Measurements from ENCODE around the gene AGBL3. TPM values are rescaled to one million over a fixed set of nuclear protein-coding genes. Genes with fewer than 3 reads are reported as not detected.

Gene AGBL3
- total and polyA plus RNA-seq, 9 of the 15 experiments (the other 6 are each of a cell fraction or from before 2014, with no cell fraction given): 0.54 to 2.9 (median 1.7) TPM

- WGBS (ENCODE audit: insufficient coverage, low coverage, missing lambda C conversion rate): 45% methylated on average over 13 of the region's 13 CpGs
- no peaks in the 10 kb centered on the region for H3K9me1 ChIP-seq (ENCODE audit: control insufficient read depth, insufficient read depth, low read length)
- no TSS peak for BruUV-seq (replicated peaks)
- ChIA-PET POLR2A (interaction anchor here (1.9 to 2.9 kb wide), 2 partner anchors 7 to 10 kb away, joined by 6 to 10 read pairs; partner anchors contain the start of gene CYREN), CTCF (ENCODE audit: low intra/inter-chr PET ratio) (interaction anchor here (0.6 kb wide), 1 partner anchor 193 kb away, joined by 3 read pairs; no protein-coding TSS in a partner anchor)
- intact Hi-C loops (cut with micrococcal nuclease) (loop anchor here (10.0 kb wide), 1 partner anchor 304 kb away; no protein-coding TSS in a partner anchor), in situ Hi-C loops (cut with MboI) (no loop called here)
- no peaks in the 10 kb centered on the region for H3K36me3 ChIP-seq (ENCODE audit: control insufficient read depth, insufficient read depth, low read length)
- H3K4me2 ChIP-seq (ENCODE audit: insufficient read depth, low read length): no peak overlapping the region
- H3K27me3 ChIP-seq (ENCODE audit: control insufficient read depth in 2 of 2, insufficient read depth in 2 of 2, low read length in 2 of 2): no peaks in the 10 kb centered on the region
- H3K27ac ChIP-seq (ENCODE audit: extremely low read depth, low read depth, low read length): no peak overlapping the region
- H3K79me2 ChIP-seq (ENCODE audit: control insufficient read depth, insufficient read depth, low read length): no peaks in the 10 kb centered on the region
- no peak overlapping the region for H3K9ac ChIP-seq (ENCODE audit: insufficient read depth in 1 of 2, low read depth in 2 of 2, low read length in 2 of 2)
- peaks cover 20% of the 10 kb centered on the region for H3K9me3 ChIP-seq (replicated peaks; ENCODE audit: control insufficient read depth, insufficient read depth, low read depth, low read length)
- no peak for DNase-seq (ENCODE audit: extremely low read depth in 1 of 4, low spot score in 3 of 4)
- FAIRE-seq: no peak
- H2AFZ ChIP-seq (ENCODE audit: low read depth, low read length): no peak overlapping the region
- no peak overlapping the region for H3K4me3 ChIP-seq
- ATAC-seq: no peak
- TF ChIP-seq MTA1 (IDR thresholded peaks at IDR 0.05; ENCODE audit: borderline replicate concordance): no peak
- no peak for TF ChIP-seq SRSF3 (IDR thresholded peaks at IDR 0.05; ENCODE audit: insufficient read depth, low read length)
- TF ChIP-seq HMG20A (CRISPR knock-in tag; conservative IDR thresholded peaks at IDR 0.05): no peak
- TF ChIP-seq ZC3H4 (CRISPR knock-in tag; IDR thresholded peaks at IDR 0.05; ENCODE audit: borderline replicate concordance): no peak
- no peak for TF ChIP-seq HMG20B (CRISPR knock-in tag; IDR thresholded peaks at IDR 0.05)
- no peak for TF ChIP-seq MXI1 (IDR thresholded peaks at IDR 0.05; ENCODE audit: low read depth, low read length)
- TF ChIP-seq TAF7 (tag; IDR thresholded peaks at IDR 0.05): no peak
- TF ChIP-seq, protein P1, sequence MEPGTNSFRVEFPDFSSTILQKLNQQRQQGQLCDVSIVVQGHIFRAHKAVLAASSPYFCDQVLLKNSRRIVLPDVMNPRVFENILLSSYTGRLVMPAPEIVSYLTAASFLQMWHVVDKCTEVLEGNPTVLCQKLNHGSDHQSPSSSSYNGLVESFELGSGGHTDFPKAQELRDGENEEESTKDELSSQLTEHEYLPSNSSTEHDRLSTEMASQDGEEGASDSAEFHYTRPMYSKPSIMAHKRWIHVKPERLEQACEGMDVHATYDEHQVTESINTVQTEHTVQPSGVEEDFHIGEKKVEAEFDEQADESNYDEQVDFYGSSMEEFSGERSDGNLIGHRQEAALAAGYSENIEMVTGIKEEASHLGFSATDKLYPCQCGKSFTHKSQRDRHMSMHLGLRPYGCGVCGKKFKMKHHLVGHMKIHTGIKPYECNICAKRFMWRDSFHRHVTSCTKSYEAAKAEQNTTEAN (CRISPR knock-in tag; IDR thresholded peaks at IDR 0.05): no peak
- TF ChIP-seq ZNF124 (CRISPR knock-in tag; IDR thresholded peaks at IDR 0.05): no peak
- TF ChIP-seq, protein P2, sequence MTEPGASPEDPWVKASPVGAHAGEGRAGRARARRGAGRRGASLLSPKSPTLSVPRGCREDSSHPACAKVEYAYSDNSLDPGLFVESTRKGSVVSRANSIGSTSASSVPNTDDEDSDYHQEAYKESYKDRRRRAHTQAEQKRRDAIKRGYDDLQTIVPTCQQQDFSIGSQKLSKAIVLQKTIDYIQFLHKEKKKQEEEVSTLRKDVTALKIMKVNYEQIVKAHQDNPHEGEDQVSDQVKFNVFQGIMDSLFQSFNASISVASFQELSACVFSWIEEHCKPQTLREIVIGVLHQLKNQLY (CRISPR knock-in tag; conservative IDR thresholded peaks at IDR 0.05): no peak
- no peak for TF ChIP-seq ZNF3 (CRISPR knock-in tag; IDR thresholded peaks at IDR 0.05)
- H4K20me1 ChIP-seq (replicated peaks; ENCODE audit: control insufficient read depth, insufficient read depth, low read length): no peaks in the 10 kb centered on the region
- peaks cover 0 to 5% of the 10 kb centered on the region in 2 experiments; a peak in 2 of 5 replicates for H3K4me1 ChIP-seq (replicated peaks in 1 of 2; ENCODE audit: control insufficient read depth in 2 of 2, insufficient read depth in 2 of 2, low read length in 2 of 2)
Observed at GRCh38 chr7:135178364-135178763, 192.1 kb downstream of the AGBL3 start.
